Smooth muscle cell (in vitro differentiated cells): Measurements from ENCODE around the gene TULP3. TPM values are rescaled to one million over a fixed set of nuclear protein-coding genes. Genes with fewer than 3 reads are reported as not detected.

Experiments used
- DNase-seq: peaks from one replicate; lab custom pipeline; 2025; ENCODE audit not compliant: unreplicated experiment; lab: John Stamatoyannopoulos, UW
- H2AFZ ChIP-seq: fragments of 200-600 bp; sonication (generic); 2 replicates; pipeline ENCODE4 v1.6.0; 2016; ENCODE audit warnings: antibody characterized with exemption, low read depth, mild to moderate bottlenecking
- H3F3A ChIP-seq: fragments of 200-600 bp; sonication (generic); 2 replicates; pipeline ENCODE4 v1.6.0; 2017; ENCODE audit warnings: antibody characterized with exemption, low read depth
- H3K27ac ChIP-seq: fragments of 200-600 bp; sonication (generic); 2 replicates; pipeline ENCODE4 v1.5.1; 2016; ENCODE audit warnings: low read depth, mild to moderate bottlenecking
- H3K27me3 ChIP-seq: fragments of 200-600 bp; sonication (generic); 2 replicates; pipeline ENCODE4 v1.6.1; 2016; ENCODE audit warnings: low read depth, mild to moderate bottlenecking
- H3K36me3 ChIP-seq: fragments of 200-600 bp; sonication (generic); 2 replicates; pipeline ENCODE4 v1.5.1; 2016; ENCODE audit warnings: low read depth
- H3K4me1 ChIP-seq: fragments of 200-600 bp; sonication (generic); 2 replicates; pipeline ENCODE4 v1.5.1; 2016; ENCODE audit warnings: low read depth
- H3K4me2 ChIP-seq: fragments of 200-600 bp; sonication (generic); 2 replicates; pipeline ENCODE4 v1.6.0; 2016; ENCODE audit warnings: mild to moderate bottlenecking
- H3K4me3 ChIP-seq: fragments of 200-600 bp; sonication (generic); 2 replicates; pipeline ENCODE4 v1.5.1; 2016; ENCODE audit warnings: mild to moderate bottlenecking
- H3K79me2 ChIP-seq: fragments of 200-600 bp; sonication (generic); 2 replicates; pipeline ENCODE4 v1.6.0; 2016; ENCODE audit warnings: low read depth, mild to moderate bottlenecking
- H3K9ac ChIP-seq: fragments of 200-600 bp; sonication (generic); 2 replicates; pipeline ENCODE4 v1.6.0; 2016; ENCODE audit warnings: low read depth
- H3K9me3 ChIP-seq: fragments of 200-600 bp; sonication (generic); replicated peaks from 2 replicates; pipeline ENCODE4 v1.5.1; 2016; ENCODE audit warnings: low read depth
- H4K20me1 ChIP-seq: fragments of 200-600 bp; sonication (generic); 2 replicates; pipeline ENCODE4 v1.6.0; 2016; ENCODE audit warnings: low read depth
- CTCF ChIP-seq: fragments of 200-600 bp; sonication (generic); IDR thresholded peaks from 2 replicates; pipeline ENCODE4 v1.5.1; 2017; ENCODE audit warnings: borderline replicate concordance, mild to moderate bottlenecking, antibody characterized with exemption; ENCODE audit not compliant: insufficient read depth, poor library complexity, severe bottlenecking
- WGBS: methylation state at CpG from one replicate; pipeline ENCODE4 v1.1.7; 2016; ENCODE audit warnings: low lambda C conversion rate; 5-methylcytosine and 5-hydroxymethylcytosine counted together
- polyA plus RNA-seq: library from polyadenylated mRNA; unstranded; fragments of >200 nt; fragmentation: Nextera tagmentation; extraction: Ambion mirVana; gene quantifications from 2 replicates; pipeline ENCODE4 v1.2.1, GENCODE V29; 2016
- total RNA-seq: library from RNA; depleted of rRNA; stranded (reverse); fragments of >200 nt; gene quantifications from 2 replicates; pipeline ENCODE4 v1.2.3, GENCODE V29; 2014

The TULP3 gene
- total and polyA plus RNA-seq, 2 experiments from 2014 or later: 33.7 to 40.6 TPM

DNA sequence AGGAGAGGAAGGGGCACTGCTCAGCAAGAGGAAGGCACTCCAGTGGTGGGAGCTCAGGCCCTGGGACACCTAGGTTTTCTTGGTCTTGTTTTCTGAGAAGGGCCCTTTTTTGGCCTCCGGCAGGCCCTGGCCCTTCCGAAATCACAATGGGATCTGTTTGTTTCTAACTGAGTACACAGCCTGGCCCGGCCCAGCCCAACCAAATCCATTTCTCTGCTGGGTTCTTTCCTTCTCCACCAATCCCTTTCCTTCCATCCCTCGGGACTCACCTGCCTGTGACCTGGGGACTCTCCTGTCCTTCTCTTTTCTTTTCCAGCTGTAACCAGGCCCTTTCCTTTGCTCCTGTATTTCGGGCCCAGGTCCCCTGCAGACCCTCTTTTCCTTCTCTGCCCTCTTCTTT is 87.1 kb downstream of the TULP3 start:
- H3K79me2 ChIP-seq: no peaks in the 10 kb centered on the region
- no peak for TF ChIP-seq CTCF
- peaks cover 55% of the 10 kb centered on the region for H4K20me1 ChIP-seq
- H3K9me3 ChIP-seq: no peaks in the 10 kb centered on the region
- no peak overlapping the region for H3K4me2 ChIP-seq
- no peak overlapping the region for H3K4me3 ChIP-seq
- 84% methylated on average over 5 of the region's 5 CpGs for WGBS
- DNase-seq: no peak
- no peaks in the 10 kb centered on the region for H3F3A ChIP-seq
- no peaks in the 10 kb centered on the region for H3K36me3 ChIP-seq
- H2AFZ ChIP-seq: no peak overlapping the region
- peaks cover 5% of the 10 kb centered on the region for H3K4me1 ChIP-seq
- H3K27ac ChIP-seq: no peak overlapping the region
- no peaks in the 10 kb centered on the region for H3K27me3 ChIP-seq
- no peak overlapping the region for H3K9ac ChIP-seq

GRCh38 chr12:2979806-2980205 is 89.1 kb downstream of the TULP3 start:
- no peak overlapping the region for H3K4me3 ChIP-seq
- TF ChIP-seq CTCF: no peak
- H4K20me1 ChIP-seq: peaks cover 46% of the 10 kb centered on the region
- no peak overlapping the region for H3K27ac ChIP-seq
- 96% methylated on average over 4 of the region's 4 CpGs for WGBS
- no peak overlapping the region for H2AFZ ChIP-seq
- no peak for DNase-seq
- H3K27me3 ChIP-seq: no peaks in the 10 kb centered on the region
- H3K9me3 ChIP-seq: no peaks in the 10 kb centered on the region
- no peaks in the 10 kb centered on the region for H3K36me3 ChIP-seq
- H3K79me2 ChIP-seq: no peaks in the 10 kb centered on the region
- H3K4me1 ChIP-seq: peaks cover 5% of the 10 kb centered on the region
- H3K4me2 ChIP-seq: no peak overlapping the region
- H3F3A ChIP-seq: no peaks in the 10 kb centered on the region
- H3K9ac ChIP-seq: no peak overlapping the region

GRCh38 chr12:2980630-2981029 is 89.9 kb downstream of the TULP3 start:
- Histone ChIP-seq H3K27ac (no peak overlapping the region), H3K4me3 (no peak overlapping the region), H3F3A (no peaks in the 10 kb centered on the region), H3K4me2 (no peak overlapping the region), H4K20me1 (peaks cover 46% of the 10 kb centered on the region), H3K9me3 (no peaks in the 10 kb centered on the region), H3K36me3 (no peaks in the 10 kb centered on the region), H3K79me2 (no peaks in the 10 kb centered on the region), H2AFZ (no peak overlapping the region), H3K9ac (no peak overlapping the region), H3K4me1 (peaks cover 5% of the 10 kb centered on the region), H3K27me3 (no peaks in the 10 kb centered on the region)
- WGBS: 80% methylated on average over 7 of the region's 7 CpGs
- TF ChIP-seq CTCF: no peak
- no peak for DNase-seq

DNA sequence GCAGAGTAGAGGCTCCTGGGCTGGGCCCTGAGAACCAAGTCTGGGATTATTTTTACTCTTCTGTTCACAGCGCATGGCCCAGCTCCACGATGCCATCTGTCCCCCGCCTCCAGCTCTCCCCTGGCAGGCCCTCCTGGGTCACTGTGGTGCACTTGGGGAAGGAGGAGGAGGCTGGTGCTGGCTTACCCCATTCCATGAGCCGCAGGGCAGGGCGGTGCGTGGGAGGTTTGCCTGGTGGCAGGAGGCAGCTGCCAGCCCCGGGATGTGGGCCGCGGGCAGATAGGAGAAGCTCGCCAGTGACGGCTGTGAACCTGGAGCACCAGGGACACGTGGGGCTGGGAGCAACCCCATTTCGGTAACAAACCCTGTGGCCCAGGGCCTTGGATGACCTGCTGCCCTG is 91.7 kb downstream of the TULP3 start:
- Histone ChIP-seq H3K27me3 (no peaks in the 10 kb centered on the region), H3F3A (no peaks in the 10 kb centered on the region), H3K36me3 (no peaks in the 10 kb centered on the region), H3K4me3 (no peak overlapping the region), H3K79me2 (no peaks in the 10 kb centered on the region), H3K4me2 (no peak overlapping the region), H3K9ac (no peak overlapping the region), H4K20me1 (peaks cover 35% of the 10 kb centered on the region), H2AFZ (no peak overlapping the region), H3K9me3 (no peaks in the 10 kb centered on the region), H3K4me1 (no peaks in the 10 kb centered on the region), H3K27ac (no peak overlapping the region)
- no peak for DNase-seq
- WGBS: 98% methylated on average over 13 of the region's 13 CpGs
- no peak for TF ChIP-seq CTCF
